Hypothalamus (tissue), 51 donors: ENCODE results near the gene COMT.

Source experiments
- DNase-seq, 51 donors: peaks; one replicate each; lab custom pipeline; 2025; lab: John Stamatoyannopoulos, UW

The COMT gene

DNA sequence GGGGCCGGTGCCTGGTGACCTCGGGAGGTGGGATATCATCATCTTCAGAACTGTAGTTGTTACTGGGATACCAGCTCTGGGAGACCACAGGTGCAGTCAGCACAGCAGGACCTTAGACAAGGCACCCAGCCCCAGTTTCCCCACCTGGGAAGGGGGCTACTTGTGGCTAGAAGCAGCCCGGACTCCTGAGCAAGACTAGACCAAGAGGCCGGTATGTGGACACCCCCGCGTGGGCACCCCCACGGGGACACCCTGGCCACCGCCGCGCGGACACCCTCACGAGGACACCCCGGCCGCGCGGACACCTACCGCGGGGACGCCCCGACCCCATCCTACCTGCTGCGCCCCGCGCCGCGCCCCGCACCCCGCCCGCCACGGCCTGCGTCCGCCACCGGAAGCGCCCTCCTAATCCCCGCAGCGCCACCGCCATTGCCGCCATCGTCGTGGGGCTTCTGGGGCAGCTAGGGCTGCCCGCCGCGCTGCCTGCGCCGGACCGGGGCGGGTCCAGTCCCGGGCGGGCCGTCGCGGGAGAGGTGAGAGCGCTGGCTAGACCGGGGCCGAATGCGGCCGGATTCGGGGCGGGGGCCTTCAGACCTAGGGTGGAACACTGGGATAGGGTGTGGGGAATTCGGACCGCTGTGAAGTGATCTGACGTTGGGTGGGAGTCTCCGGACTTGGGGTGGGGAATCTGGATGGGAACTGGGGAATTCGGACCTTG lies at the start of gene COMT, which contains the start of gene TXNRD2:
Gene COMT (plus strand): TSS at position 408 of the 718 bp plus-strand sequence. CDS start 20,755 bp downstream, outside the sequence.
Gene TXNRD2 (minus strand): TSS at position 454 of the 718 bp plus-strand sequence. CDS start 15 bp downstream, at position 439.
- DNase-seq = peak in 36 of 51 donors; percentile 18 to 70 (median 45)

DNA sequence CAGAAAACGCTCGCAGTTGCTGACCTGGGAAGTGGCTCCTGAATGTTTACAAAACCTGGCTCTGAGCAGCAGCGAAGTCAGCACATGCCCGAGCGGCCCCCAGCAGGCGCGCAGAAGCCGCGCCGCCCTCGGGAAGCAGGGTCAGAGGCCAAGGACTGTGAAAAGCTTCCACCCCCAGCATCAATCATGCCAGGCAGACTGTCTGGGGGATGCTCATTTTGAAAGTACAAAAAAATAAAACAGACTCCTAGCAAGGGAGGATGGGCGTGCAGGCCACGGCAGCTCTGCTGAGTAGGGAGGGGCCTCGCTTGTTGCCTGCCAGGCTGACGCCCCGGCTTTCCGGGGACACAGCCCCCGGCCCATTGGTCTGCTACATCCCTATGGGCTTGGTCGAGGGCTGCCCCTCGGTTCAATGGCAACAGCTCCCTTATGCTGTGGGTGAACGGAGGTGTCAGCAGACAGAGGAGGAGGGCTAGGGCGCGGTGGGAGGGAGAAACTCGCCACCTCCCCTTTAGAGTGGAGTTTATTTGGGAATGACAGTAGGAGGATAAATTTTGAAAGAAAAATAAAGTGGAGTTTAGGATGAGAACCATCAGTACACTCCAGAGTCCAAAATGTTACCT lies 49.2 kb upstream of the COMT start:
- no peak for DNase-seq

DNA sequence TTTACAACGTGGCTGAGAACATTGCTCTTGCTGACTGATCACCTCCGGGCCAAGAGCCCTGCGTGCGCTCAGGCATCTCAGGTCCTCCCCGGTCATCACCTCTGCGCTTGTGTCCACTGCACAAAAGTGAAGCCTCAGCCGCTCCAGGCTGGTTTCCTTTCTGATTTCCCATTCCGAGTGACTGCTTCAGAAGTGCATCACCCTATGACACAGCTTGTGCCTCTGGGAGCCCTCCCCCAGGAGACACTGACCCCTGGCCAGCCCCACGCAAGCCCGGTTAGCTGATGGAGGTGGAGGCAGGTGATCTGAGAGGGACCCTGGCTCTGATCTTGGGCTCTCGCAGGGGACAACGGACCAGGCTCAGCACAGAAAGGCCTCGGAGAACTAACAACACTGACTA lies 48.6 kb upstream of the COMT start:
- no peak for DNase-seq

DNA sequence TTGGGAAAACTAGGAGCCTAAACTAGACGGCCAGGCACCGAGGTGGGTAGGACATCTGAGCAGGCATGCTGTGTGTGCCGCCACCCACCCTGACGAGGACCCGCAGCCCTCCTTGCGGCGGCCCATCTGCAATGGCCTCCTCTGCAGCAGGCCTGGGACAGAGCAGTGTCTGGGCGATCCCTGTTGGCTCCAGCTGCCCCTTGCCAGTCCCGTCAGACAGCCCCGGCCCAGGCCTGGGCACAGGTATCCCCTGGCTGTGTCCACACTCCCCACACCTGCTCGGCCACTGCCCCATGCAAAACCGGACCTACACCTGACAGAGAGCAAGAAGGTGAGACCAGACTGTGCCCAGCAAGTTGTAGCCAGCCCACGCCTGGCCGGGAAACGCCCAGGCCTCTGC lies 48.2 kb upstream of the COMT start:
- DNase-seq = no peak

DNA sequence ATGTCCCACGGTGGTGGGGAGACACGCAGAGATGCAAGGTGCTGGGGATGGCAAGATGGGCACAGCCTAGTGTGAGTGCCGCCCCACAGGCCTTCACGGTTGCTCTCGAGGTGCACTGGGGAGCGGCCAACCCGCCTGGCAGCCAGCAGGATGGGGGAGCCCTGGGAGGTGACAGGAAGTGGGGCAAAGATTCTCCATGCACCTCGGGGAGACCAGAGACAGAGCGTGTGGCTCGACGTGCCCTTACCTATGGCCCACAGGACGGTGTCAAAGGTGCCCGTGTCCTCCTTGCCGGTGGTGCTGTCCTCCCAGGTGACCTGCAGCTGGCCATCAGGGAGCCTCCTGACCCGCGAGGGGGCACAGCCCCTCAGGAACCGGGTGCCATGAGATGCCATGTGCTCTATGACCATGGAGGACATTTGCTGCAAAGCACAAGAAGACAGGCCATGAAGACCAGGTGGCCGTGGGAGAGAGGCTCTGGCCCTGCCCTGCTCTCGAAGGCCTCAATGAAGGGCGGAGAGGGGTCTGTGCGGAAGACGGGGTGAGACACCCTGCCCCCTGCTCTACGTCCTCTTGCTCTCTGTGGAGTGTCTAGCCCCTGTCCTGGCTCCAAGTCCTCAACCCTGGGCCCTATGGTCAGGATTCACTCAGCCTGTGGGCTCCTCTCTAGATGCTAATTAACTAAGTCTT lies 46.3 kb upstream of the COMT start:
- DNase-seq = no peak

DNA sequence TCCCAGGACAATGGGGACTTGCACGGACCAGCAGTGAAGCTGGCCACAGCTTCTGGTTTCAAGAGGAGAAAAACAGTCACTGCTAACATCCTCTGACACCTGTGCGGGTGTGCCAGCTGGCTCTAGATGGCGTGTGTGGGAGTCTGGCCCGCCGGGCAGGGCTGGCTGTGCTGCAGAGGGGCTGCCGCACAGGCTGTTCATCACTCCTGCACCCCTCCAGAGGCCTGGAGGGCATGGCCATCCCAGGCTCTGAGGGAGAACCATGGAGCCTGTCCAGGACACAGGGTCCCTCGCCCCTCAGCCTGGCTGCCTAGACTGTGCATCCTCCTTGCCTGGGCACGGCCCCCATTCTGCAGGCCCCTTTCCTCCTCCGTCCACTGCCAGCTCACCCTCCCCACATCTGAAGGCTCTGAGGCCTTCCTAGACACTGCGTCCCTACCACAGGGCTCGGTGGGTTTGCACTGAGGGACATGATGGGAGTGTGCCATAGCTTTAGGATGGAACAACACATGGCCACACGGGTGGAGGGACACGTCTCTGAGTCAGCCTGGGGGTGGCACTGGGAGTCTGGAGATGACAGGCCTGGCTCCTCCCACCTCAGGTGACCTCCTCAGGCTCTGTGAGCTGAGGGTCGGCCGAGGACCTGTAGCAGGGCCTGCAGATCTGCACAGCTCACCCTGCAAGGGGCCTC lies 44.8 kb upstream of the COMT start:
- DNase-seq = peak in 1 of 51 donors; percentile 45

DNA sequence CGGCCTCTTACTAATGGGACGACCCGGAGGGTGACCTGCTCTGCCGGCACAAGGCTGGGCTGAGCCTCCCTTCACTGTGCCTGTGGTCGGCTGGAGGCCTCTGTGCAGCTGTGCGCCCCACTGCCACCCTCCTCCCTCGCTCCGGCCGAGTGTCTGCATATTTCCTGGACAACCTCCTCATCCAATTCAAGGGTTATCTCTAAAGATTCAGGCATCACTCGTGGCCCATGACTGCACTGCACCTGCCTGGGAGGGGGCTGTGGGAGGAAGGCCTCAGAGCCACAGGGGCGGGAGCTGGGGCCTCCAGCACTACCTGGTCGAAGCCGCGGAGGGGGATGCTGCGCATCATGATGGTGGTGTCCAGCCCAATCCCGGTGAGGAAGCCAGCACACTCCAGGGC lies 43.8 kb upstream of the COMT start:
- no peak for DNase-seq

DNA sequence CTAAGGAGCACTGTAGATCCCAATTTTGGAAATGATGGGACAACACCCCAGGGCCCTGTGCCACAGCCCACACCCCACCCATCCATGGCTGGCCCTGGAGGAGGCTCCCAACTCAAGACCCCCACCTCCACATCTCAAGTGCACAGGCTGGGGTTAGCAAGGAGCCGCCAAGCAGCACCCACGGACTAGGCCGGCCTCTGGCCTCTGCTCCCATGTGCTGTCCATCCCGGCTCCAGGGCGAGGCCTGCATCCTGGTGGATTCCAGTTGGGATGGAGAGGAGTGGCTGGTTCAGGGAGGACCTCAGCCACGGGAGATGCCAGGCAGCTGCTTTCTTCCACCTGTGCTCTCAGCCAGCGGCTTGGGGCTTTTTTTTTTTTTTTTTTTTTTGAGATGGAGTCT lies 43.4 kb upstream of the COMT start:
- no peak for DNase-seq

DNA sequence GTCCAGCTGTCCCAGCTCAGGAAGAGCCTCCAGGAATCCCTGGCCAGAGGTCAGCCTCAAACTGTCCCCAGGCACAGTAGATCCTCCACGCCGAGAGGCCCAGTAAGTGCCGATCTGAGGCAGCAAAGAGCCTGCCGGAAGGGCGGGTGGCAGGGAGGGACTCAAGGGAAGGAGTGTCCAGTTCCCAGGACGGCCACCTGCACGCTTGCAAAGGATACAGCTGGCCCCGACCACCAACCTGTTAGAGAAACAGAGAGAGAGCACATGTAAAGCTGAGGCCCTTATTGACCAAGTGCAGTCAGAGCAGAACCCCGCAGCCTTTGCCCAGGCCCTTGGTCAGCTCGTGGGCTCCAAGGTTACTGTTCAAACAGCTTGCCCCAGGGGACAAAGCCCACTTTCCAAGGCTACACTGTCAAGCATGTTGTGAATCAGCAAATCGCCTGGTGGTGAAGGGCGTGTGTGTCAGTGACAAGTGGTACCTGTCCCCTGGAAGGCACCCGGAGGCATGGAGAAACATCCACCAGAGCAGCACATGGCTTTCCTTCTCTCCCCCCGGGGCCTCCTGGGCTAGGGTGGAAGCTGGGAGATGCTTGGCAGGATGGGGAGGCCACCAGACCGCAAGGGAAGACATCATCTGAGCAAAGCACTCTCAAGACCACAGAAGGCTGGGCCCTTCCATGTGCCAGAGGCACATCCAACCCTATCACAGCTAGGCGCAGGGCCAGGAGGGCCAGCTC lies 42.6 kb upstream of the COMT start:
- DNase-seq = no peak

DNA sequence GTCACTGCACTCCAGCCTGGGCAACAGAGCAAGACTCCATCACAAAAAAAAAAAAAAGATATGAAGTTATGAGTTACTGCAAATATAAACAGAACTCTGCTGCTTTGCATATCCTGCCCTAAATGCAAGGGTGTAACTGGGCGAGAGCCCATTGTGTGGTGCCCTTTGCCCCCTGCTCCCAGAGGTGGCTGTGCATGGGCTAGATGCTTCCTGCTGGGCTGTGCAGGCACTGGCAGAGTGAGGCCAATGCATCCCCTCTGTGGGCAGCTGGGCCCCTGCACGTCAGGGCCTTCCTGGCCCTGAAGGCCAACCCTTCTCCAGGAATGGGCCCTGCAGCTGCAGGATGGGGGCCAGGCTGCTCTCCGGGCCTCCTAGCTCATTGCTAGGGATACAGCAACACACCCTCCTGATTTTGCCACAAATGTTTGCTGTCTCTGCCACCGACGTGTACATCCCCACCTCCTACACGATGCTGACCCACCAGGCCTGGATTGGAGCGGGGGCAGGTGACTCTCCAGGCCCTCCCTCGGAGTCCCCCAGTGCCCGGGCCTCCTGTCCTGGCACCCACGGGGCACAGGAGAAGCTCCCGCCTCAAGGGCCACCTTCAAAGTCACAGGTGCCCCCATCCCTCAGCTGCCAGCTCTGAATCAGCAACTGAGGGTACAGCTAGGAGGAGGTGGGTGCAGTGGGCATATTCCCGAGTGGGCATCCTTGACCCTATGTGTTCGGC lies 40.7 kb upstream of the COMT start:
- DNase-seq = no peak

DNA sequence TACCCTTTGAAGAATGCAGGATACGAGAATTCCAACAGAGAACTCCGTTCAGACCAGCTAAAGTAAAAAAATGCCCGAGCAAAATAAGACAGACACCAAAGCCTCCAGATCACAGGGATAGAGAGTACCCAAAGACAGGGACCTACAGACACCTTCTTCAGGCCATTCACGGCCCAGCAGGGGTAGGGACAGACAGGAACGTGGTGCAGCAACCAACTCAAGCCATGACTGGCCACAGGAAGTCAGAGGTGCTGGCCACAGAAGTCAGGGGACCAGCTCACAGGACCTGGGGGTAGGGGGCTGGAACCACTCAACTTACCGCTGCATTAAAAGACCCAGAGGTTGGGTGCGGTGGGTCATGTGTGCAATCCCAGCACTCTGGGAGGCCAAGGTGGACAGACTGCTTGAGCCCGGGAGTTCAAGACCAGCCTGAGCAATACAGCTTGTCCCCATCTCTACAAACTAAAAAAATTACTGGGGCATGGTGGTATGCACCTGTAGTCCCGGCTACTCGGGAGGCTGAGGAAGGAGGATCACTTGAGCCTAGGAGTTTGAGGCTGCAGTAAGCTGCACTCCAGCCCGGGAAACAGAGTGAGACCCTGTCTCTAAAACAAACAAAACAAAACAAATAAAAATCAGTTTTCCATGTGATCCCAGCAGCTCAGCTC lies 39.9 kb upstream of the COMT start:
- no peak for DNase-seq

DNA sequence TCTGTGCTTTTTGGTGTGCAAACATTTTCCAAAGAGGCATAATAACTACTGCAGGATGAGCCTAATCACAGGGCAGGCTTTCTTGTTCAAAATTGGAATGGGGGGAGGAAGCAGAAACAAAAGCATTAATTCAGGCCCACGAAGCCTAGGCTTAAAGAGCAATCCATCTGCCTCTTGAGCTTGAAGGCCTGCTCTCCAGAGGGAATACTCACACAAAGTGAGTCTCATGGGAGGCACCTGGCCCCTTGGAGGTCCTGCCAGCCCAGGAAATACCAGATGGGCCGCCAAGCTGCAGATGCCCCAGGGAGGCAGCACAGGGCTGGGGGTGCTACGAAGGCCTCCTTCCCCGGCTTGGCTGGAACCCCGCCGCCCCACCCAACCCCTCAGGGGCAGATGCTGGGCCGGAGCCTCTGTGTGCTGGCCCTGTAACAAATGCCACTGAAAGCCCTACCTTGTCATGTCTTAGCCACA lies 39.3 kb upstream of the COMT start:
- no peak for DNase-seq

DNA sequence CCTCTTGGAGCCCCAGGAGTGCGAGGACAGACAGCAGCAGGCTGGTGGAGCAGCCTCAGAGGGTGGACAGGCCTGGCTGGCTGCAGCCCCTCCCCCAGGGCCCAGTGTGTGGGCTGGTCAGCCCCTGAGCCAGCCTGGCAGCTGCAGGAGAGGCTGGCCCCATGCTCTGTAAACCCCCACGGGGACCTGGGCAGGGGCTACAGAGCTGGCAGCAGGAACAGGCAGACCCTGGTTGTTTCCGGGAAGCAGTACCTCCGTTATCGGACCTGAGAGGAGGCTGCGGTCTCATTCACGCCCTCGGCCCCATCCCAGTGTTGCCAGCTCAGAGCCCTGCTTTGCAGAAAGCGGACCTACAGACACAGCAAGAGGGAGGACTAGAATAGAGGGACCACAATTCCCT lies 38.5 kb upstream of the COMT start:
- no peak for DNase-seq

DNA sequence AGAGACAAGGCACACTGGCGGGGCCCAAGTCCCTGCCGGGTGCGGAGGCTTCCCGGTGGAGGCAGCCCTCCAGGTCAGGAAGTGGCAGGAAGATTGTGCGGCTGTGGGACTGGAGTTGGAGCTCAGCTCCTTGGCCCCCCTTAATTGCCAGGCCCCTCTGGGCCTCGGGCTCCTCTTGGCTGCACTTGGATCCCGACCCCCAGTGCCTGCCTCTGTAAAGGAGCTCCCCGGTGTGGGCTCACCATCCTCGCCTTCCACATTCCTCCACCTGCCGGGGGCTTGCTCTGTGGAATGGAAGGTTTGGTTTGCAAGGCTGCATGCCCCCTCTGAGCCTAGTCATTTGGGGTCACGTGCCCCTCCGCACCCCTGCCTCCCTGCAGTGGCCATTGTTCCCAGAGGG lies 38.1 kb upstream of the COMT start:
- DNase-seq = no peak

DNA sequence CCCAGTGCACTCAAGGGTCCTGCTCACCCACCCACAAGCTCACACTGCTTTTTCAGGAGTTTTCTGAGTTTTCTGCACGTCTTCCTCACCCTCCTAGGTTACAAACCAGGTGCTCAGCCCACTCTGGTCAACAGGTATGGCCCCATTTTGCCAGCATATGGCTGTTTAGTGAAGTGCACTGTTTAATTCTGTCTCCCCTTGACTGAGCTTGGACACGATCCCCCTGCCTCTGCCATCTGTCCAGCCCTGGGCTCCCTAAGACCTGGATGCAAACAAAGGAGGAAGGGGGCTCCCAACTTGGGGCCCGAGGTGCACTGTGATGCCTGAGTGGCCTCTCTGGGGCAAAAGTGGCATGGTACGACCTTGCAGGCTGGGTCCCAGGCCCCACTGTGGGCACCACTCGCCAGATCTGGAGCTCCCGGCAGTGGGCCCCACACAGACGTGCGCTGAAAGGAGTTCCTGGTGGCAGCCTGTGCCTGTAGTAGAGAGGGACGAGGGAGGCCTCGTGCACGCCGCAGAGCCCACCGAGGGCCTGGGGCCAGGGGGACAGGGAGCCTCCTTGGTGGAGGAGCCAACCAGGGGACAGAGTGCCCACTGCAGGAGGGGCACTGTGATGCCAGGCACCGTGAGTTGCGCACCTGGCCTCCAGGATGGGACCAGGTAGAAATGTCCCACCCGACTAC lies 37.3 kb upstream of the COMT start:
- no peak for DNase-seq

DNA sequence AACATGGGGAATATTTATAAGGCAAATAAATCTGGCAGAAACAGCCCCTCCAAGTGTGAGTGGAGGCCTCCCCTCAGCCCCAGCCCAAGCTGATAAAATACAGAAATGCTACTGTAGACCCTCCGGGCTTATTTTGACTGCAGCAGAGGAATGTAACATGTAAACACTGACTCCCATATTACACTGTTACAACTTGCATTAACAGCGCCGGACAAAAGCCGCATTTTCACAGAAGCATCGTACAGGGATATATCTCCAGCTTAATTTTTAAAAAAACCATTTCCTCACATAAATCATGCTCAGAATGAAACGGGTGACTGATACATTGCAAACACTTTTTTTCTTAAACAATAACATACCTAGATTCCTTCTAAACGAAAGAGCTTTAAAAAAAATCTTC lies 36.6 kb upstream of the COMT start:
- DNase-seq = no peak

DNA sequence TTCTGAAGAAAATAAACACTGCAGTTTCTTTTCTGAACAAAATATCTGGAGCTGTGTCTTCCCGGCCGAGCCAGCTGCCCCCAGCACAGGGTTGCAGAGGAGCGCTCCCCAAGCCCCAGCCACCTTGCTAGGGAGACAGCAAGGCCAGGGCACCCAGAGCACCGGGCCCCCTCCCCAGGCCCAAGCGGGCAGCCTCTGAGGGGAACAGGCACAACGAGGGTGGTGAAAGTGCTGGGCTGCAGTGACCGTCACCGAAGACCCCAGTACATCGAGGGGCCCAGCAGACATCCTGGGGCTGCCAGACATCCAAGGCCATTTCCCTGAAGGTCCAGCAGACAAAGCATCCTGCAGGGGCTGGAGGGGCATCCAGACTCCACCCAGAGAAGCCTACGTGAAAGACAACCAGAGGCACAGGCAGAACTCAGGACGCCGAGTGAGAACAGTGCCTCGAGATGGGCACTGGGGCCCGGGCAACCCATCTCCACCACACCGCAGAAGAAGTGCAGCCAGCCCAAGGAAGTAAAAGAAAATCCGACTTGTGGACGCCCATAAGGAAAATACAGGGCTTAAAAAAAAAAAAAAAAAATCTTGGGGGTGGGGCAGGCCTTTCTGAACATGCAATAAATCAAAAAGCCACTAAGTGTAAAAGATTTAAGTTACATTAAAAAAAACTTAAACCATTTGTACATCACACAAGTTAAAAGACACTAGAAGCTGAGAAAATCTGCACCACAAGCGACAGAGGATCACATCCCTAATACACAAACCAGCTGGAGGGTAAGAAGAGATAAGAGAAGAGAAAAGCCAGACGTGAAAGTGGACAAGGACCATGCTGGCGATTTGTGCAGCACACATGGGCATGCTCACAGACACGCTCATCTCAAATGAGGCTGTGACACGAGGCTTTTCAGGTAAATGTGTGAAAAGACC lies 36.0 kb upstream of the COMT start:
- no peak for DNase-seq
